OCI-LY3 (cell line): ENCODE results near the gene GSG1.

ENCODE experiments used
- EZH2phosphoT487 ChIP-seq: fragments of 200-600 bp; shearing (Covaris generic); IDR thresholded peaks from 2 replicates; pipeline ENCODE4 v1.6.1; 2018; ENCODE audit warnings: antibody characterized with exemption, mixed run types, low read depth
- TF ChIP-seq, protein P1 (sequence below): fragments of 200-600, 300-600 bp; sonication (generic); IDR thresholded peaks from 2 replicates; pipeline ENCODE4 v1.5.1; 2014; ENCODE audit warnings: antibody characterized with exemption, low read length, low read depth

DNA sequence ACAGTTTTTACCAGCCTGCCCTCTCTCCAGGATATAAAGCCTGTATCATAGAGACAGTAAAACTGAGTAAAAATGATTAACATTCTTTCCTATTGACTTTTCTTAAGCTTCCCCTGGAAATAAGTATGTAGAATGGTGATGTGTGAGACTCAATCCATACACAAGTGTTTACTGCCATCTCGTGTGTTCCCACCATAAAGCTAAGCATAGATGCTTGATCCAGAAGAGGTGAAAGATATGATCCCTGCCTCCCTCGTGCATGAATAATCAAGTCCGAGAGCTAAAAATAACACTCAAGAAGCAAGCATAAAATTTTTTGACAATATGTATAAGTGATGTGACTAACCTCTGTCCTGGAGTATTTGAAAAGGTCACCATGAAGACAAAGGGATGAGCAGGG lies 16.9 kb upstream of the GSG1 start:
- TF ChIP-seq, protein P1, sequence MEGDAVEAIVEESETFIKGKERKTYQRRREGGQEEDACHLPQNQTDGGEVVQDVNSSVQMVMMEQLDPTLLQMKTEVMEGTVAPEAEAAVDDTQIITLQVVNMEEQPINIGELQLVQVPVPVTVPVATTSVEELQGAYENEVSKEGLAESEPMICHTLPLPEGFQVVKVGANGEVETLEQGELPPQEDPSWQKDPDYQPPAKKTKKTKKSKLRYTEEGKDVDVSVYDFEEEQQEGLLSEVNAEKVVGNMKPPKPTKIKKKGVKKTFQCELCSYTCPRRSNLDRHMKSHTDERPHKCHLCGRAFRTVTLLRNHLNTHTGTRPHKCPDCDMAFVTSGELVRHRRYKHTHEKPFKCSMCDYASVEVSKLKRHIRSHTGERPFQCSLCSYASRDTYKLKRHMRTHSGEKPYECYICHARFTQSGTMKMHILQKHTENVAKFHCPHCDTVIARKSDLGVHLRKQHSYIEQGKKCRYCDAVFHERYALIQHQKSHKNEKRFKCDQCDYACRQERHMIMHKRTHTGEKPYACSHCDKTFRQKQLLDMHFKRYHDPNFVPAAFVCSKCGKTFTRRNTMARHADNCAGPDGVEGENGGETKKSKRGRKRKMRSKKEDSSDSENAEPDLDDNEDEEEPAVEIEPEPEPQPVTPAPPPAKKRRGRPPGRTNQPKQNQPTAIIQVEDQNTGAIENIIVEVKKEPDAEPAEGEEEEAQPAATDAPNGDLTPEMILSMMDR, result no peak
- no peak for TF ChIP-seq EZH2phosphoT487
